ENCODE data around the gene GPR87.

Gene GPR87, protein sequence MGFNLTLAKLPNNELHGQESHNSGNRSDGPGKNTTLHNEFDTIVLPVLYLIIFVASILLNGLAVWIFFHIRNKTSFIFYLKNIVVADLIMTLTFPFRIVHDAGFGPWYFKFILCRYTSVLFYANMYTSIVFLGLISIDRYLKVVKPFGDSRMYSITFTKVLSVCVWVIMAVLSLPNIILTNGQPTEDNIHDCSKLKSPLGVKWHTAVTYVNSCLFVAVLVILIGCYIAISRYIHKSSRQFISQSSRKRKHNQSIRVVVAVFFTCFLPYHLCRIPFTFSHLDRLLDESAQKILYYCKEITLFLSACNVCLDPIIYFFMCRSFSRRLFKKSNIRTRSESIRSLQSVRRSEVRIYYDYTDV

DNA sequence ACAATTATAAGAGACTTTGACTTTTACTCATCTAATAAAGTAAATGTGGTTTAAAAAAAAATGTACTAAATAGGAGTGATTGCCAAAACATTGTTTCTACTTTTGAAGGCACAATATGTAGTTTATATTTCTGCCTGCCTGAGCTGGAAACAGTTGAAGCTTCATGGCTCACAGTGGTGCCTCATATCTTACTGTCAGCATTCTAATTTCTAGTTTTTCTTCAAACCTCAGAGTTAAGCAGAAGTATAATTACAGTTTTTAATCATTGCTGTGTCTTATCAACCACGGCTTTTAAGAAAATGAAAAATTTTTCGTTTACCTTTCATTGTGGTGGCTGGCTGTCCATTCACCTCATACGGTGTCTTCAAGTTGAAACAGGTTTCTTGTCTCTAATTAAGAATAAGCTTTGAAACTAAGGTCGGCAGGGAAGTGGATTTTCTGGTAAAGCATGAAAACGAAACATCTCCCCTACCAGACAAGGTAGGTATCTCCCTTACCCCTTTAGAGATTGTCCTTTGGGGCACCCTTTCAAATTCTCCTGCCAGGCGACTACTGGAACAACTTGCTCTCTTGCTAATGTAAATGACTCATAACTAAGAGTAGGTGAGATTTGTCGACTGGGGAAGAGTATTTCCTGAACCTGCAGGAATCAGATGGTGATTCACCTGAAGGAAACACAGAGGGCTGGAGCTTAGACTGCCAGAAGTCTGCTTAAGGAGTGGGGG is at the start of gene GPR87:
Gene GPR87 (minus strand): TSS at position 554 of the 725 bp plus-strand sequence. CDS start 16,720 bp downstream, outside the sequence.
- DNase-seq (ENCODE audit: low read depth), result no peak

DNA sequence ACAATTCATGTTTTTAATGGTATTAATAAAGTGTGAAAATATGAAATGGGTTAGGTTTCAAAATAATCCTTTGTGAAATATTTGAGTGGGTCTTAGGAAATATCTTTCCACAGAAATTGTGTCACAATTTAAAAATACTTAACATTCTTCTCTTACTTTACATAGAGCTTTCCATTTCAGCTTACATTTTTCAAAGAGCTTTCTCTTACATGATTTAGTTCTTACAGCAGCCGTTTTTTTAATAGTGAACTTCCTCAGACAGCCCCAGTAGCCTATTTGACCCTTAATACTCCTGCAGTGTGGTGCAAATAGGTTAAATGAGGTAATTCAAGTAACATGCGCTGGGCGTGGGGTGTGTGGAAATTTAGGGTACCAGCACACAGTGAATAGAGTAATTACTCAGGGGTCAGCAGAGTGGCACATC is 46.1 kb upstream of the GPR87 start:
- no peak for DNase-seq (ENCODE audit: low read depth)

DNA sequence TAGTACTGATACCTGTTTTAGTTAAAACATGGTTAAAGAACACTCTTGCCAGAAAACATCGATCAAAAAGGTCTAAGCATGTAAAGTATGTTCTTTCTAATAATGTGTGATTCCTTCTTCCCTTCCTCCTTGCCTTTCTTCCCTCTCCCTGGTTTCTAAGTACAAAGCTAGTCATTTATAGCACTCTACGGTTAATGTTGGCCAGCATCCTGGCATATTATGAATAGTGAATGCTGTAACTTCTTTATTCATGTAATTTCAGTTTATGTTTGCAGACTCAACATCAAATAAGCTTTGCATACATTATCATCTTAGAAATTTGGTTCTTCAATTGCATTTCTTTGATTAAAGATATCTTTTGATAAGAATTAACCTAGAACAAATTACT is 40.8 kb upstream of the GPR87 start:
- no peak for DNase-seq (ENCODE audit: low read depth)

DNA sequence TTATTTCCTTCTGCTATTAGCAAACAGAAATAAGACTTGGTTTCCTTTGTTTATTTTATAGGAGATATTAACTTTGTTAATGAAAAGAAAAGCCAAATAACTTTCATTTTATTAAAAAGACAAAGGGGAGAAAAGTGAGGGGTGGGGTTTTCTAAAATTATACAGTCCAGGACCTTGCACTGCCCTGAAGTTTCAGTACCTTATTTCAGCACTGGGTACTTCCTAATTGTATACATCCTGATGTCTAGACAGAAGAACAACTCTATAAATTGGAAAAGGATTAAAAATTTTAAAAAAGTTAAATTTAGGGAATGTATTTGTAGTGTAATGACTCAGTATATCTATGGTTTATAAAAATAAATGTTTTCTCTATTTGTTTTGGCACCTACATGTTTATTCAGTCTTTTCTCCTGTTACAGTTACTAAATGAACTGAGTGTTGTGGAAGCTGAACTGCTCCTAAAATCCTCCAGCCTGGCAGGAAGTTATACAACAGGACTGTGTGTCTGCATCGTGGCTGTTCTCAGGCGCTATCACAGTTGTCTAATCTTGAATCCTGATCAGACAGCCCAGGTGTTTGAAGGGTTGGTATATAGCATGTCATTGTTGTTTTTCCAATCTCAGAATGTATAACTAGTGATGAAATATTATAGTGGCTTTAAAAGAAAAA is 40.3 kb upstream of the GPR87 start:
- DNase-seq (ENCODE audit: low read depth), result no peak

DNA sequence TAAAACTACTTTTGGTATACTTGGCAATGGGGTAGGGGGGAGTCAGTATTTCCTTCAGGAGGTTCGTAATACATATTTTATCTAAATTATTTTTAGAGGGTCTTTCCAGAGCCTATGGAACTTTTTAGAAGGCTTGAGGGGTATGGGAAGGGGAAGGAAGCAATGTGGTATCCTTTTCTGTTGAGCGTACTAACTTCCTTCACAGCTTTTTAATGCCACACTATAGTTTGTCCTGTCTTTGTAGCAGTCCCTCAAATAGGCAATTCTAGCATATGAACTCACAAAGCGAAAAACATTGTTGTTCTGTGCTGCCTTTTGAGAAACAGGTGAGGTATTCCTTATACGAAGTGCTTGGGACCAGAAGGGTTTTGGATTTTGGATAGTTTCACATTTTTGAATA is 35.0 kb upstream of the GPR87 start:
- no peak for DNase-seq (ENCODE audit: low read depth)

DNA sequence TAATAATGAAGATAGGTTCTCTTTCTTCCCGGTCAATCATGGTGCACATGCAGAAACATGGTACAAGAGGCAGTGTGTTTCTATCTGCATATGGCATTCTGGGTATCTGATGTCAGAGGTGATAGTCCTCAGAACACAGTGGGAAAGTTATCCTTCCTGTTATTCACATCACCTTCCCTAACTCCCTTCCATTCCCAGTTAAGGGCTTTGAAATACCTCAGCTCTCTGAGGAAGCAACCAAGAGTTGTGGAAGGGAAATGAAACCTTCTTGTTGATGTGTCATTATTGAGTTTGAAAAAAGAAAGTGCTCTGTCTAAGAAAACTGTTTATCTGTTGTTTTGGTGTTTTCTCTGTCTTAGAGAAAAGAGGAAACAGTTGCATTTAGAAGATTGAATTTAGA is 34.6 kb upstream of the GPR87 start:
- DNase-seq (ENCODE audit: low read depth), result no peak

DNA sequence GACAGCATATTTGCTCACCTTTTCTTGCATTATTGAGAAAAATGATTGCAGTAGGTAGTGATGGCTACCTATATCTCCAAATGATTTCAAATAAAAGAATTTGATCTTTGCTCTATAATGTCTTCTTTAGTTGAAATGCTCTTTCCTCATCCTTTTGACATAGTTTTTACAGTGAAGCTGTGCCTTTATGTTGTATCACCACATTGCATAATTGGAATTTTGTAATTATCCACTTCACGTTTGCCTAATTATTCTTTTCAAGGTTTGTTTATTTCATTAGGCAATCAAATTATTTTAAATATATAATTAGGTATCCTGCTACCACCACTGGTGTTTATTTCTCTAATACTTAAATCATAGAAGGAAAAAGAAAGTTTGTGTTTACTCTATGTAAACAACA is 34.0 kb upstream of the GPR87 start:
- DNase-seq (ENCODE audit: low read depth), result no peak

DNA sequence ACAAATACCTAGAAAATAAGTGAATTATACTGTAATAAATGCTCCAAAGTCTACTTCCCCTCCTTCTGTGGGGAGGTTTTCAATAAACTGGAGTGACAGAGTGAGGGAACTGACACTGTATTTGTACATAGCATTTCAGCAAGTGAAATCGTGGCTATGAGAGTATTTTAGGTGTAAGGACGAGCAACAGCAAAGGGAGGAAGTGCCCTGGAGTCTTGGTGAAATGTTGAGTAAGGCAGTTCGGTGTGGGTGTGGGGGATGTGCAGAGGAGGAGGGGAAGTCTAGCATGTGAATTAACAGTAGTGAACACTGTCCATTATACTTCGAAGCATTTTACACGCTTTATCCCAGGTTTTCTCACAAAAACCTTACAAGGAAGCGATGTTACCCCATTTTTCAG is 30.8 kb upstream of the GPR87 start:
- DNase-seq (ENCODE audit: low read depth), result no peak

DNA sequence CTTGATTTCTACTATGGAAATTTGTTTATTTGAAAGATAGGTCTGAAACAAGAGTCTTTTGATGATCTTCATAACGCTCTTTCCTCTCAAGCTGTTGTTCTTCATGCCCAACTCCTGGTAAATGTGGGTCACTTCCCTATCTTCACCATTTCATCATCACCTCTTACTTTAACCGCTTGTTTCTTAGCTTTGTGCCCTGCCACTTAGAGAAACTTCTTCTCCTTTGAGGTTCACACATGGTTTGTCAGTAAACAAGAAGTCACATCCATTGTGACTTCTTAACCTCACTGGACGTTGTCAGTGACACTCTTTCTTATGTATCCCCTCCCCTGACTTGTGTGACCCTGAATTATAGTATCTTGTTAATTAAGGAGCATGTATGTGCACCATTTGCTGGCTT is 29.7 kb upstream of the GPR87 start:
- DNase-seq (ENCODE audit: low read depth), result no peak

DNA sequence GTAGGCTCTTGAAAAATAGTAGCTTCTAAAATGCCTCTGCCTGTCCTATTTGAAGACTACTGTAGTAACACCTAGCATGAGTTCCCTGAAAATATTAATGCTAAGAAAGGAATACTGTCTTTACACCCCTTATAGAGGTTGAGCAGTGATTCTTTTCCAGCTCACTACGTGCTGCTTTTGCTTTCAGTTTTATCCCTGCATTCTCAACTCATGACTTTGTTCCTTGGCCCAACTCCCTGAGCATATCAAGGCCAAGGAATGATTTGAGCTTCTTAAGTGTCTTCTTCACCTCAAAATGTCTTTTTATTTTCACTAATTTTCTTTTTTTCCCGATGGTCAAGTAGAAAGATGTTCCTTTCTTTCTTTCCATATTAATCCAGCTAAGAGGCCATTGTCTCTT is 29.2 kb upstream of the GPR87 start:
- no peak for DNase-seq (ENCODE audit: low read depth)

DNA sequence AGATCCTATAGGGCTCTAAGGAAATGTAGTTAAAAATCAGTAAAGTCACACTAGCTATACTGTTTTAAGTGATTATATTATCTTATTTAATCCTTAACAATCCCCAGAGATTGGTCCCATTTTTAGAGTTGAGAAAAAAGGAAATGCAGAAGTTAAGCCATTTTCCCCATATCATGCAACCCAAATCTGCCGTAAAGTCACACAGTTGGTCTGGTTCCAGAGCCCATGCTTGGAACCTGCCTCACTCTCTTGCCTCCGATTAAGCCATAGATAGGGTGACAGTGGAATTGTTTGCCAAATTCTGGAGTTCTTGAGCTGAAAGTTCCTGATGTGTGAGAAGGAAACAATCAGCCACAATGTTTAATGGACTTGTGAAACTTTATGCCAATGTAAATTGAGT is 15.1 kb upstream of the GPR87 start:
- DNase-seq (ENCODE audit: low read depth), result no peak

DNA sequence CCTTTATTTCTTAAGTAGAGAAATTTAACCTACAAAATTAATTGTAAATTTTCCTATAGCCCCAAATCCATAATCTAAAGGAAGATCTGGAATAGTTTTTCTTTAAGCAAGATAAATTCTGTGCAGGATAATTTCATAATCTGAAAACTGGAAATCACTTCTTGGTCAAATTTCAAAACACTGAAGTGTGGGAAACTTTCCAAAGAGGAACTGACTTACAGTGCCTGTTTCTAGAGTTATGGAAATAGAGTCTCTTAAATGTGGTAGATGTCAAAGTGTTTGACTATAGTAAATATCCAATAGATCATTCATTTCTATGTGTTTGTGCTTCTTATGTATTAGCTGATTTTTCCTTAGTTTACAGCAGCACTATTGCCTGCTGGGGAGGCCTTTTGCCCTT is 14.3 kb upstream of the GPR87 start:
- no peak for DNase-seq (ENCODE audit: low read depth)

DNA sequence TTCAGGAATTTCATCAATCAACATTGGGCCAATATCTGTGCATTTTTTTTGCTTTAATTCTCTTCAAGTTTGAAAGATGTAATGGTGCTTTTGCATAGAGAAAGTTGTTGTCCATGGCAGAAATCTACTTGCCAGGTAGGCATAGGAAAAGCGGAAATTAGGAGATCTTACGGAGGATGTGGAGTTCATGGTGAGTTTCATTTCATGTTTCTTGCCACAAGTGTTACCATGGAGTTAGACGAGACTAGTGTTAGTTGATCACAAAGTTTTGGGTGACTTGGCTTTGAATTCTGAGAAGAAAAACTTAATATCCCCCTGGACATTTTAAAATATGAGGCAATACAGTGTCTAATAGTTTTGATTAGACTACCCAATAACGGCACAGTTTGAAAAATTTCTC is 13.8 kb upstream of the GPR87 start:
- DNase-seq (ENCODE audit: low read depth), result no peak

DNA sequence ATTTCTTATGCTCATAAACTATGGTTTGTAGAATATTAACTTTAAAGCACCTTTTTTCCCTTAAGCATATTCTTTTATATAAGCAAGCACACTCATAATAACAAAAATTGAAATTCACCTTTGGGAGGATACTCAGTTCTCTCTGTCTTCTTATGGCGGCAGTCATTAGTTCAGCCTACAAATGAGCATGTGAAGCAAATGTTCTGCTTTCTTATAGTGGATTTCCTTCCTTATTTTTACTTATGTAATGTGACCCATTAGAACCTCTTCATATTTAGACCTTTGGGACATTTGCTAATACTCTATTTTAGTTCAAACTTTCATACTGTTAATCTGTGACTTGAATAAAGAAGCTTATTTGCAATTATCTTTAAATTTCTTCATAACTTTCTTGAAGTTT is 12.7 kb upstream of the GPR87 start, which contains the start of gene P2RY13:
Gene P2RY13 (minus strand): TSS at position 187 of the 400 bp plus-strand sequence. CDS start 21 bp downstream, at position 166.
- no peak for DNase-seq (ENCODE audit: low read depth)

DNA sequence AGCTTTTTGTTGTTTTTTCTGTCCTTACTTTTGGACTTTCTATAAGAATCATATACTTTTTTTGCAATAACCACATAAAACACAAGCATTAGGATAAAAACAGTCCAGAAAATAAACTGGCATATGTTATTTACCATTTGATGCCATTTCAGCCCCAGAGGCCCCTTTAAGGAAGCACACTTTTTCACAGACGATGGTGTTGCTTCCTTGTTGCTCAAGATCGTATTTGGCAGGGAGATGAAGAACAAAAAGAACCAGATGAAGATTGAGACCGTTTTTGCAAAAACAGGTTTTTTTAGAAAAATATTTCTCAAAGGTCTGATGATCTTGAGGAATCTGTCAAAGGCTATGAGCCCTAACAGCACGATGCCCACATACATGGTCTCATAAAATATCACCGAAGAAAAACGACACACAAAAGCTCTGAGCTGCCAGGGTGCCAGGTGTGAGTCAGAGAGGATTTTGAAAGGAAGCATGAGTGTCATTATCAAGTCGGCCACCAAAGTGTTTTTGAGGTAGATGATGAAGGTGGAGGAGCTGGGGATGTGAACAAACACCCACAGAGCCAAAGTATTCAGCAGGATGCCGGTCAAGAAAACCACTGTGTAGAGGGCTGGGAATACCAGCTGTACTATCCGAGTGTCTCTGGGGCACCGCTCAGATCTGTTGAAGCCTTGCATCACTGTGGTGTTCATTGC is 11.8 kb upstream of the GPR87 start:
- no peak for DNase-seq (ENCODE audit: low read depth)

DNA sequence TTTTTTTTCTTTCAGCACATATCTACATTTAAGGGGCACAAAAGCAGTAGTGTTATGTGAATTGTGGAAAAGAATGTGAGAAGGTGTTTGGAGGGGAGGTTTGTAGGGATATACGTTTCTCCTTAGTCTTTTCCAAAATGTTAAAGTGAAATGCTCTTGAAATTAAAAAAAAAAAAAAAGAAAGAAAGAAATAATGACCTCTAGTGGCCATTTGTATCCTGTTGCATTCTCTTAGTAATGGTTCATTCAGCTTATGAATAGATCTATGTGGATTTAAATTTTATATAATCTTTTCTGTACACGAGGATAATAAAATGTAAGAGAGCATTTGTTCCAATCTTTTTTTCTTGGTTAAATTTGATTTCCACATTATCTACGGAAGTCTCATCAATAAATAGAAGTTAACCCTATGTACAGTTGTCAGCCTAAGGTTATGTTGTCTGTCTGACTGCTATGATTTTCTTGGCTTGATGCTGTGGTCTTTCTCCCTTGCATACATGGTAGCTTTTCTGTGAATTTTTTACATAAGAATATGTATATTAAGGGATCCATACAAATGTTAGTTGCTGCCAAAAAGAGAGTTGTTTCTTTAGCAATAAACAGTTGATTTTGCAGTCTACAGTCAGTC is 11.1 kb upstream of the GPR87 start:
- DNase-seq (ENCODE audit: low read depth), result no peak

DNA sequence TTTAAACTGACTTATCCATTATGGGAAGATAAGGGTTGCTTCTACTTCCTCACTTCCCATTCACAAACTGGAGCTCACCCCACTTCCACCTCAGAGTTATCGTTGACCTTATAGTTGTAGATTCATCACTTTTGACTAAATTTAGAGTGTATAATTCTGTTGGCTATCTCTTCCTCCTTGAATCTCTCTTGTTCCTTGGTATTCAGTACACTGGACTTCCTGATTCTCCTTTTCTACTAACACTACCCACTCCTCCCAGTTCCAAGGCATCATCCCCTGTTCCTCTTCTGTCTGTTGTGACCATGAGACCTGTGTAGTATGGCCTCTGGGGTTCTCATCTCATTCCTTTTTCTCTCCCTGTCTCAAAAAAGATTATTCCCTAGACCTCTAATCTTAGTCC is 5.9 kb upstream of the GPR87 start:
- DNase-seq (ENCODE audit: low read depth), result no peak

DNA sequence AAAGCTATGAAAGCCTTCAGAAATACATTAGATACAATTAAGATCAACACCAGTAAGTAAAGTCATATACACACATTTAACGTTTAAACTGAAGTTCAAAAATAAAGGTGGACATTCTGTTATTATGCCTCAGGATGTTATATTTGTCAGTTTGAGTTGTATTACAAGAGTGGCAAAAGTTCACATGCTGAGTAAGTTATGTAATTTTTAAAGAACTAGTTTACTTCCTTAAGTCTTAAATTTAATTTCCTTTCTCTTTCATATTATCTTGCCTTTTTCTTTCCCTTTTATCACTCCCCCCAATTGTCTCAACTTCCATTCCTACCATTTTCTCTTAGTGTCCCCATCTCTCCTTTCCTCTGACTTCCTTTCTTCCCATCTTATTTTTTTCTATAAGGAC is 4.9 kb upstream of the GPR87 start:
- no peak for DNase-seq (ENCODE audit: low read depth)

DNA sequence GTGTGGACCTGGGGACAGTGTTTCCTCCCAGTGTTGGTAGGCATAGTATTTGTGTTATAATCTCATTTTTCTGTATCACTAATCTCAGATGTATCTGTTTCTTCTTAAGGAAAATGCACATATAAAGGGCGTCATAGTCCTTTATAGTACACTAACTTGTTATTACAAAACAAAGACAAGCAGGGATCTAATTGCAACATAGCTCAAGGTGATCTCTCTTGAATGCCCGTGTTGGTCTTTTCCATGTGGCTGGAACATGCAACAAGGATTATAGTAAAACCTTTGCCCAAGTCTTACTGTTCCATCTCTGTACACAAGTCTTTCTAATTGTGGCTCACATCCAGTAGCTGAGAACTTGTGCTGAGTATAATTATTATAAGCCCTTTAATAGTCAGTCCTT is 3.5 kb upstream of the GPR87 start:
- DNase-seq (ENCODE audit: low read depth), result no peak

DNA sequence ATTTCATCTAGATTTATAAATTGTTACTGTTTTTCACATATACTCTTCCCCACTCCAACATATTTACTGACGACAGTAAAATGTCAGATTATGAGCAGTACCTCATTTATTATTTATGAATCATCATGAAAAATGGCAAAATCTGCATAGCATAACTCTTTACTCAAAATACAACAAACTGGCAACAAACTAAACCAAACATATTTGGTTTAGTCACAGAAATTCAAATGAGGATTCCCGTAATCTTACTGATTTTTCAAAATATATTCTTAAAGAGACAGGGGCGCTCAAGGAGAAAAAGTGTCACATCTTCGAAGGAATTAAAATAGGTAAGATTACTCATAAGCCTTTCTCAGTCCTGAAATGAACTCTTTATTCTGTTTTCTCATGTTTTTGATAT is 3.0 kb upstream of the GPR87 start:
- DNase-seq (ENCODE audit: low read depth), result no peak

DNA sequence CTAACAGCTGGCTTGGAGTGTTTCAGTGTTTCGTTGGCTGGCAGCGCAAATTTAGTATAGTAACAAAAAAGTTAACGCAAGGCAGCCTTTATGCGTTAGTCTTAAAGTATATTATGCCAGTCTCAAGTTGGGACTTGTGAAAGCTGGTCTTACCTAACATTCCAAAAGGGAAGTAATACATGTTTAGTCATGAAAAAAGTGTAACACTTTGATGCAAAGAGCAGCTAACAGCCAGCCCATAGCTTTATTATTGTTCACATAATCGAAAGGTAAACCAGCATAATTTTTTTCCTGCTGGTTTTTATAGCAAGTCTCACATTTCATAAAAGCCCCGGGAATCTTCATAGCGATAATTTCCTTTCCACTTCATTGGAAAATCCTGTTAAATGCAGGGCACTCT is 2.4 kb upstream of the GPR87 start:
- no peak for DNase-seq (ENCODE audit: low read depth)

DNA sequence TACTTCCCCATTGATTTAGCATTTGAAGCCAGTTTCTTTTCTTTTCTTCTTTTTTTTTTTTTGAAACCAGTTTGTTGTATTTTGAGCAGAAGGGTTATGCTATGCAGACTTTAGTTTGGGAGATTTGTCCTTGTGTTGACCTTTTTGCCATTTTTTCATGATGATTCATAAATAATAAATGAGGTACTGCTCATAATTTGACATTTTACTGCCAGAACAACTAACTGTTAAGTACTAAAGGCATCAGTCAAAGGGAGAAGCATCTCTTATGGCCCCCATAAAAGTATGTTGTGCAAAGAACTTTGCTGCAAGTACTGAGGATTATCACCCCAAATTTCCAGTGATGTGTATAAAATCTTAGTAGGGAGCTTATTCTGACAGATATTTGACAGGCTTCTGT is 1.7 kb upstream of the GPR87 start:
- DNase-seq (ENCODE audit: low read depth), result no peak

Measured in T-helper 22 cell (primary cell).